Mesendoderm (in vitro differentiated cells): Measurements from ENCODE around the gene EBI3.
A peak's percentile ranks its signal among the peaks of the same experiment; 100 is the strongest.
"Not testable (repeated sequence)": the region's sequence is repeated elsewhere in the genome, so short reads cannot be mapped to it uniquely, and the experiment has no call there.

Experiments used
- DNase-seq: peaks from one replicate; pipeline ENCODE4 v3.0.0; 2013
- H2AK5ac ChIP-seq: 2 replicates; pipeline ENCODE4 v1.6.1; 2013; ENCODE audit warnings: low read length, inconsistent platforms
- H2BK120ac ChIP-seq: 2 replicates; pipeline ENCODE4 v1.6.1; 2013; ENCODE audit warnings: low read depth, mild to moderate bottlenecking, low read length, moderate library complexity, mixed read lengths
- H2BK15ac ChIP-seq: replicated peaks from 2 replicates; pipeline ENCODE4 v1.6.1; 2013; ENCODE audit warnings: low read depth, mild to moderate bottlenecking, moderate library complexity
- H2BK5ac ChIP-seq: 2 replicates; pipeline ENCODE4 v1.6.1; 2013; ENCODE audit warnings: low read length, inconsistent platforms
- H3K18ac ChIP-seq: 2 replicates; pipeline ENCODE4 v1.6.1; 2013; ENCODE audit warnings: mild to moderate bottlenecking, low read length, mixed read lengths
- H3K23ac ChIP-seq: one replicate; pipeline ENCODE4 v1.6.1; 2013; ENCODE audit warnings: low read length
- H3K27ac ChIP-seq: 2 replicates; pipeline ENCODE4 v1.5.1; 2013; ENCODE audit warnings: low read depth, mild to moderate bottlenecking, inconsistent platforms, low read length, moderate library complexity
- H3K27me3 ChIP-seq: 2 replicates; pipeline ENCODE4 v1.6.1; 2013; ENCODE audit warnings: low read length, control low read depth, mild to moderate bottlenecking, inconsistent platforms; ENCODE audit not compliant: insufficient read depth, poor library complexity
- H3K36me3 ChIP-seq: 2 replicates; pipeline ENCODE4 v1.6.1; 2013; ENCODE audit warnings: low read length, inconsistent platforms; ENCODE audit not compliant: control insufficient read depth, insufficient read depth
- H3K4ac ChIP-seq: one replicate; pipeline ENCODE4 v1.6.1; 2013; ENCODE audit warnings: low read depth, mild to moderate bottlenecking, low read length, moderate library complexity
- H3K4me1 ChIP-seq: 2 replicates; pipeline ENCODE4 v1.6.1; 2013; ENCODE audit warnings: low read depth, low read length, inconsistent platforms; ENCODE audit not compliant: control insufficient read depth
- H3K4me2 ChIP-seq: 2 replicates; pipeline ENCODE4 v1.6.1; 2013; ENCODE audit warnings: low read length
- H3K4me3 ChIP-seq: 2 replicates; pipeline ENCODE4 v1.5.1; 2013; ENCODE audit warnings: mild to moderate bottlenecking, low read length
- H3K56ac ChIP-seq: one replicate; pipeline ENCODE4 v1.6.1; 2013; ENCODE audit warnings: low read length
- H3K79me1 ChIP-seq: 2 replicates; pipeline ENCODE4 v1.6.1; 2013; ENCODE audit warnings: low read length, inconsistent platforms
- H3K79me2 ChIP-seq: 2 replicates; pipeline ENCODE4 v1.6.1; 2013; ENCODE audit warnings: mild to moderate bottlenecking, low read length; ENCODE audit not compliant: control insufficient read depth, insufficient read depth
- H3K9ac ChIP-seq: 2 replicates; pipeline ENCODE4 v1.6.1; 2013; ENCODE audit warnings: low read length, inconsistent platforms
- H4K5ac ChIP-seq: one replicate; pipeline ENCODE4 v1.6.1; 2013; ENCODE audit warnings: low read length
- H4K8ac ChIP-seq: one replicate; pipeline ENCODE4 v1.6.1; 2013; ENCODE audit warnings: low read depth, mild to moderate bottlenecking, control low read depth, low read length, moderate library complexity
- whole genome bisulfite sequencing: extraction: QIAGEN DNeasy Blood & Tissue Kit; methylation state at CpG from one replicate; pipeline ENCODE4 v1.1.7; 2013; ENCODE audit warnings: low lambda C conversion rate, missing lambda C conversion rate; ENCODE audit not compliant: insufficient coverage; ENCODE audit errors: extremely low coverage; 5-methylcytosine and 5-hydroxymethylcytosine counted together

Gene EBI3

DNA sequence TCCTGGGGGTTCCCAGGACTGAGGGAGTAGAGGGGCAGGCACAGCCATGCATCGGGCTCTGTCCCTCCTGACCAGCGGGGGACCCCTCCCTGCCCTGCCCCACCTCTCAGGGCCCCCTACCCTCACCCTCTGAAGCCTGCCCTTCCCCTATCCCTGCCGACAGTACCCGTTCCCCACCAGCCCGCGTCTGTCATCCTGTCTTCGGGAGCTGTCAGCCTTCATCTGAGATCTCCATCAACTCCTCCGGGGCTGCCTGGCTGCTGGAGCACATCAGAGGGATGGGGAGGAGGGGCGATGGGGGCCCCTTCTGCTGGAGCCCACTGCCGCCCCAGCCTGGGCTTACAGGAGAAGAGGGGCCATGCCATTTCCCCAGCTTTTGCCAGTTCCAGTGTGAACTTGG is 43.6 kb downstream of the EBI3 start:
- Histone ChIP-seq H2BK15ac (no peak overlapping the region), H2BK120ac (no peak overlapping the region)
- no CpG with 5 or more reads among the region's 10 CpGs for WGBS

DNA sequence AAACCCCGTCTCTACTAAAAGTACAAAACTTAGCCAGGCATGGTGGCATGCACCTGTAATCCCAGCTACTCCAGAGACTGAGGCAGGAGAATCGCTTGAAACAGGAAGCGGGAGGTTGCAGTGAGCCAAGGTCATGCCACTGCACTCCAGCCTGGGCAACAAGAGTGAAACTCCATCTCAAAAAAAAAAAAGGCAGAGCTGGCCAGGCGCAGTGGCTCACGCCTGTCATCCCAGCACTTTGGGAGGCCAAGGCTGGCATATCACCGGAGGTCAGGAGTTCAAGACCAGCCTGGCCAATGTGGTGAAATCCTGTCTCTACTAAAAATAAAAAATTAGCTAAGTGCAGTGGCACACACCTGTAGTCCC is 45.0 kb downstream of the EBI3 start:
- H4K5ac ChIP-seq, H2AK5ac ChIP-seq, H3K36me3 ChIP-seq, H3K79me1 ChIP-seq, H3K23ac ChIP-seq, H3K18ac ChIP-seq, H2BK120ac ChIP-seq, H2BK15ac ChIP-seq, H3K27ac ChIP-seq, H4K8ac ChIP-seq, H3K4ac ChIP-seq, H3K27me3 ChIP-seq, DNase-seq, H3K56ac ChIP-seq, H3K4me3 ChIP-seq, H3K4me1 ChIP-seq, H3K79me2 ChIP-seq, H2BK5ac ChIP-seq, H3K9ac ChIP-seq, H3K4me2 ChIP-seq: not testable (repeated sequence)
- WGBS: no CpG with 5 or more reads among the region's 6 CpGs

More for the DNA sequence above, 43.6 kb downstream of the EBI3 start:
- Histone ChIP-seq H4K8ac (no peak overlapping the region), H3K4me3 (no peak overlapping the region), H3K56ac (no peak overlapping the region), H2BK5ac (no peak overlapping the region), H2AK5ac (no peak overlapping the region), H3K4me2 (no peak overlapping the region), H3K27me3 (no peaks in the 10 kb centered on the region), H4K5ac (no peak overlapping the region), H3K79me2 (no peaks in the 10 kb centered on the region), H3K23ac (no peak overlapping the region), H3K4ac (no peak overlapping the region), H3K36me3 (no peaks in the 10 kb centered on the region), H3K79me1 (no peaks in the 10 kb centered on the region), H3K27ac (no peak overlapping the region), H3K9ac (no peak overlapping the region), H3K18ac (no peak overlapping the region), H3K4me1 (no peaks in the 10 kb centered on the region)
- no peak for DNase-seq

DNA sequence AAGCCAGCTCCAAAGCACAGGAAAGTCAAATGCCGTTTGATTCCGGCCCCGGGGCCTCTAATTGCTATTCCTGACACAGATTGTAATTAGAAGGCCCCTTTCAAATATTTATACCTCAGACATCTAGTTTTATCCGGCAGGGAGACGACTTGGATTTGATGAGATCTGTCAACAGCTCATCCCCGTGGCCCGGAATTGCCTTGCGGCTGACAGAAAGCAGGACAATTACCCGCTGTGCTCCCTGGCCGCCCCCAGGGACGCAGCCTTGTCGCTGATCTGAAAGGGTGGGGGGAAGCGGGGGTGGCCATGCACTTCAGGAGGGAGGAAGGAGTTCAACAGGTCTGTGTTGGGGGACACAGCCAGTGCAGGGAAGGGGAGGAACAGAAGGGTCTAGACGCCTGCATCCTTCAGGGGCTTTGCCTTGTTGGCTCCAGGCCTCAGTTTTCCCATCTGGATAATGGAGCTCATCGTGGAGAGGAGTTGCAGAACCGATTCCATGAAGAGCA is 47.9 kb downstream of the EBI3 start:
- H3K4me3 ChIP-seq: no peak overlapping the region
- H4K8ac ChIP-seq: no peak overlapping the region
- H3K27me3 ChIP-seq: peaks cover 8% of the 10 kb centered on the region
- no peak overlapping the region for H3K27ac ChIP-seq
- no CpG with 5 or more reads among the region's 16 CpGs for WGBS
- no peak overlapping the region for H2BK120ac ChIP-seq
- H3K4me1 ChIP-seq: no peaks in the 10 kb centered on the region
- no peak overlapping the region for H4K5ac ChIP-seq
- H3K23ac ChIP-seq: no peak overlapping the region
- no peaks in the 10 kb centered on the region for H3K79me2 ChIP-seq
- H3K18ac ChIP-seq: no peak overlapping the region
- H2BK5ac ChIP-seq: no peak overlapping the region
- no peak overlapping the region for H2BK15ac ChIP-seq
- DNase-seq: no peak
- H3K4me2 ChIP-seq: no peak overlapping the region
- H3K4ac ChIP-seq: no peak overlapping the region
- no peak overlapping the region for H3K9ac ChIP-seq
- H2AK5ac ChIP-seq: no peak overlapping the region
- H3K79me1 ChIP-seq: no peaks in the 10 kb centered on the region
- no peak overlapping the region for H3K56ac ChIP-seq
- H3K36me3 ChIP-seq: no peaks in the 10 kb centered on the region

DNA sequence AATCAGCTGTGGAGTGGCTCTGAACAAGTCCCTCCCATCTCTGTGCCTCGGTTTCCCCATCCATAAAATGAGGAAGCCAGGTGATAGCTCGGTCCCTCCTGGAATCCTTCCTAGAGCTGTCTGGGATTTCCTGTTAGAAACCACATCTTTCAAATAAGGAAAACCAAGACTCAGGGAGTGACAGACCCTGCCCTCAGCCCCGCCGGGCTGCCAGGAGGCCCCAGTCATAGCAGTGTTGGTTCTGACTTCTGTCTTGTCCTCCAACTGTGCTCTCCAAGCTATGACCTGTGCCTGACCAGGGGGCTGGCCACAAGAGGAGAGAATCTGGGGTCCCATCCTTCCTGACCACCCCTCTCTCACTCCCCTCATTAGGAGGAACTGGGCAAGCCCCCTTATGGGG is 48.7 kb downstream of the EBI3 start:
- H3K27me3 ChIP-seq: peaks cover 8% of the 10 kb centered on the region

DNA sequence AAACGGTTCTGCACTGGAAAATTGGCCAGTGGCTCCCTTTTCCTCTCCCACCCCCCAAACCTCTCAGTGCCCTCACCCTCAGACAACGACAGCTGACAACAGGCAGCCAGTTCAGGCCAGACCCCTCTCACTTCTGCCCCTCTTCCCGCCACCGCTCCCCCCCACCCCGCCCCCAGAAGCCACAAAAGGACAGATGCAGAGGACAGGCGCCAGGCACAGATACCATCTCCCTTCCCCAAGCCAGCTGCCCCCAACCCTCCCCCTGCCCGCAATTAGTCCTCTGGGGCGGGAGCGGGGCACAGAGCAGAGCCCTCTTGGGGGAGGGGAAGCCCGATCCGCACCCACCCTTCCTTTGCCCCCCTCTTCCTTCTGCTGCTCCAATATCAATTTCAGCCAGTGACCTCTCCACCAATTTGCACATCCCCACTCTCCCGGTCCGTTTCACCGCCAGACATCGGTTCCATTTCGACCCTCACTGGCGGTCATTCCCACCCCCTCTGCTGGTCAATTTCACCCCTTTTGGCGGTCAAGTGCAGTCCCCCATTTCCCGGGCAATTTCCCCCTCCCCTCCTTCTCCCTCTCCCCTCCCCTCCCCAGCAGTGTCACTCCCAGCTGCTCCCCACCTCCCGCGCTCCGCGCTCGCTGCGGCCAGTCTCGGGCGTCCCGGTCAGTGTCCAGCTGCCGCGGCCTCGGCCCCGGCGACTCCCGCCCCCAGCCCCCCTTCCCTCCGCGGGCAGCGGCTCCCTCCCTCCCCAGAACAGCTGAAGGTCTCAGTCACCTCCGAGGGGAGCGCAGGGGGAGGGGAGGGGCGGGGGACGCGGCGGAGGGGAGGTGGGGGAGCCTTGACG is 49.3 kb downstream of the EBI3 start, which contains the start of gene SHD:
Gene SHD, plus strand, starts transcription at position 848 of the 848 bp plus-strand sequence. CDS start 798 bp downstream, outside the sequence.
- H3K36me3 ChIP-seq: no peaks in the 10 kb centered on the region
- no peaks in the 10 kb centered on the region for H3K79me1 ChIP-seq
- H3K4me1 ChIP-seq: no peaks in the 10 kb centered on the region
- WGBS: no CpG with 5 or more reads among the region's 44 CpGs
- peak within 1 kb of the TSS; percentile 64 for H3K4me2 ChIP-seq
- no peak within 1 kb of the TSS for H3K4ac ChIP-seq
- peak within 1 kb of the TSS; percentile 24 for H3K4me3 ChIP-seq
- H3K27ac ChIP-seq: no peak within 1 kb of the TSS
- no peak within 1 kb of the TSS for H2BK5ac ChIP-seq
- H3K56ac ChIP-seq: peak within 1 kb of the TSS; percentile 72
- H3K23ac ChIP-seq: no peak within 1 kb of the TSS
- peaks cover 8% of the 10 kb centered on the region for H3K27me3 ChIP-seq
- peak; percentile 41 for DNase-seq
- H3K9ac ChIP-seq: peak within 1 kb of the TSS; percentile 45
- H4K5ac ChIP-seq: no peak within 1 kb of the TSS
- peak within 1 kb of the TSS; percentile 47 for H3K18ac ChIP-seq
- H2AK5ac ChIP-seq: no peak within 1 kb of the TSS
- no peak within 1 kb of the TSS for H4K8ac ChIP-seq
- no peak within 1 kb of the TSS for H2BK120ac ChIP-seq
- no peaks in the 10 kb centered on the region for H3K79me2 ChIP-seq
- no peak within 1 kb of the TSS for H2BK15ac ChIP-seq

More for the DNA sequence above, 48.7 kb downstream of the EBI3 start:
- Histone ChIP-seq H3K36me3 (no peaks in the 10 kb centered on the region), H3K23ac (no peak overlapping the region), H3K56ac (peak overlapping the region; percentile 42), H3K9ac (peak overlapping the region; percentile 15), H3K4me1 (no peaks in the 10 kb centered on the region), H3K79me2 (no peaks in the 10 kb centered on the region), H2AK5ac (no peak overlapping the region), H3K4ac (no peak overlapping the region), H2BK120ac (no peak overlapping the region), H2BK15ac (no peak overlapping the region), H3K4me2 (no peak overlapping the region), H2BK5ac (no peak overlapping the region), H4K8ac (no peak overlapping the region), H3K27ac (no peak overlapping the region), H4K5ac (no peak overlapping the region), H3K4me3 (no peak overlapping the region), H3K18ac (no peak overlapping the region), H3K79me1 (no peaks in the 10 kb centered on the region)
- WGBS: no CpG with 5 or more reads among the region's 4 CpGs
- peak; percentile 20 for DNase-seq
